ENCODE measurements around the gene KLHL18.

The KLHL18 gene

GRCh38 chr3:47385796-47386195 lies 103.1 kb downstream of the KLHL18 start:
- TF ChIP-seq CTCF (IDR thresholded peaks at IDR 0.05; ENCODE audit: insufficient read depth, low read length, poor library complexity, severe bottlenecking), result no peak
- Histone ChIP-seq H3K27me3 (replicated peaks; ENCODE audit: control insufficient read depth, insufficient read depth, low read length) (no peaks in the 10 kb centered on the region), H3K36me3 (ENCODE audit: control insufficient read depth, insufficient read depth, low read length) (peaks cover 3% of the 10 kb centered on the region; the same call in 1 of the 2 replicates), H3K4me3 (replicated peaks; ENCODE audit: low read depth, low read length) (no peak overlapping the region)
- DNase-seq (ENCODE audit: extremely low read depth, insufficient read length), result no peak

GRCh38 chr3:47392933-47393332 lies 110.2 kb downstream of the KLHL18 start:
- no peak for TF ChIP-seq CTCF (IDR thresholded peaks at IDR 0.05; ENCODE audit: insufficient read depth, low read length, poor library complexity, severe bottlenecking)

GRCh38 chr3:47394140-47394870 lies 111.6 kb downstream of the KLHL18 start:
- Histone ChIP-seq H3K36me3 (ENCODE audit: control insufficient read depth, insufficient read depth, low read length) (peaks cover 2% of the 10 kb centered on the region), H3K27me3 (replicated peaks; ENCODE audit: control insufficient read depth, insufficient read depth, low read length) (no peaks in the 10 kb centered on the region), H3K4me3 (replicated peaks; ENCODE audit: low read depth, low read length) (no peak overlapping the region)
- DNase-seq (ENCODE audit: extremely low read depth, insufficient read length), result no peak
- no peak for TF ChIP-seq CTCF (IDR thresholded peaks at IDR 0.05; ENCODE audit: insufficient read depth, low read length, poor library complexity, severe bottlenecking)

More at GRCh38 chr3:47392933-47393332, 110.2 kb downstream of the KLHL18 start:
- Histone ChIP-seq H3K4me3 (replicated peaks; ENCODE audit: low read depth, low read length) (no peak overlapping the region), H3K36me3 (ENCODE audit: control insufficient read depth, insufficient read depth, low read length) (peaks cover 2% of the 10 kb centered on the region; the same call in 1 of the 2 replicates), H3K27me3 (replicated peaks; ENCODE audit: control insufficient read depth, insufficient read depth, low read length) (no peaks in the 10 kb centered on the region)
- no peak for DNase-seq (ENCODE audit: extremely low read depth, insufficient read length)

- TF ChIP-seq CTCF (IDR thresholded peaks at IDR 0.05; ENCODE audit: insufficient read depth, low read length, poor library complexity, severe bottlenecking), result no peak
- H3K4me3 ChIP-seq (replicated peaks; ENCODE audit: low read depth, low read length), result no peak overlapping the region
- H3K36me3 ChIP-seq (ENCODE audit: control insufficient read depth, insufficient read depth, low read length), result peaks cover 3% of the 10 kb centered on the region
- no peaks in the 10 kb centered on the region for H3K27me3 ChIP-seq (replicated peaks; ENCODE audit: control insufficient read depth, insufficient read depth, low read length)
- DNase-seq (ENCODE audit: extremely low read depth, insufficient read length), result no peak
Observed at GRCh38 chr3:47394881-47395280, 112.1 kb downstream of the KLHL18 start.
